HepG2 (cell line): ENCODE measurements around the gene PYGB. TPM values are rescaled to one million over a fixed set of nuclear protein-coding genes. Genes with fewer than 3 reads are reported as not detected.
A peak's percentile ranks its signal among the peaks of the same experiment; 100 is the strongest.

Experiments used
- AKAP8 ChIP-seq: sonication (generic); formaldehyde crosslinking; IDR thresholded peaks from 2 replicates; pipeline ENCODE4 v1.5.1; 2020; ENCODE audit warnings: mild to moderate bottlenecking, missing genetic modification reagents
- ATF5 ChIP-seq: sonication (generic); formaldehyde crosslinking; IDR thresholded peaks from 2 replicates; pipeline ENCODE4 v1.4.0; 2020; ENCODE audit warnings: mild to moderate bottlenecking, low read depth, missing genetic modification reagents
- CBX5 ChIP-seq: sonication (generic); formaldehyde crosslinking; IDR thresholded peaks from 2 replicates; pipeline ENCODE4 v1.4.0; 2020; ENCODE audit warnings: missing genetic modification reagents, borderline replicate concordance
- EHMT2 ChIP-seq: fragments of 200-600 bp; sonication (generic); IDR thresholded peaks from 2 replicates; pipeline ENCODE4 v1.7.0; 2017; ENCODE audit warnings: antibody characterized with exemption, low read depth, low read length, borderline replicate concordance
- EP300 ChIP-seq, 3 experiments: sonication (generic) in 1 of 3; formaldehyde crosslinking in 1 of 3; IDR thresholded peaks; 2 replicates each; pipeline versions ENCODE4 v1.5.1 to v1.6.1; 2011 to 2020; ENCODE audit warnings: low read depth in 2 of 3, low read length in 2 of 3, borderline replicate concordance in 1 of 3, improper control_type of control experiment in 1 of 3, mild to moderate bottlenecking in 1 of 3, missing genetic modification reagents in 1 of 3, moderate library complexity in 1 of 3
- HDAC6 ChIP-seq: fragments of 200-600 bp; sonication (generic); IDR thresholded peaks from 2 replicates; pipeline ENCODE4 v1.7.0; 2017; ENCODE audit warnings: mild to moderate bottlenecking, antibody characterized with exemption, low read length, low read depth
- JUNB ChIP-seq: sonication (generic); formaldehyde crosslinking; IDR thresholded peaks from 2 replicates; pipeline ENCODE4 v1.8.0; 2022; ENCODE audit warnings: missing genetic modification reagents, mild to moderate bottlenecking, borderline replicate concordance
- KLF9 ChIP-seq: IDR thresholded peaks from 2 replicates; pipeline ENCODE4 v1.6.1; 2016; ENCODE audit warnings: low read depth
- MIER3 ChIP-seq: IDR thresholded peaks from 2 replicates; pipeline ENCODE4 v1.6.1; 2016; ENCODE audit warnings: missing compliant biosample characterization, borderline replicate concordance
- PHF21A ChIP-seq: sonication (generic); formaldehyde crosslinking; IDR thresholded peaks from 2 replicates; pipeline ENCODE4 v1.5.0; 2020; ENCODE audit warnings: mild to moderate bottlenecking, missing genetic modification reagents
- POLR2A ChIP-seq, 2 experiments: IDR thresholded peaks; 2 replicates each; pipeline ENCODE4 v1.6.1; 2011; ENCODE audit warnings: low read depth in 2 of 2, low read length in 2 of 2, mild to moderate bottlenecking in 1 of 2, moderate library complexity in 1 of 2; ENCODE audit not compliant: insufficient read depth in 1 of 2
- SP4 ChIP-seq: sonication (generic); formaldehyde crosslinking; IDR thresholded peaks from 2 replicates; pipeline ENCODE4 v1.8.1; 2023; ENCODE audit warnings: mild to moderate bottlenecking, missing genetic modification reagents
- SRF ChIP-seq: IDR thresholded peaks from 2 replicates; pipeline ENCODE4 v1.6.1; 2011; ENCODE audit warnings: mild to moderate bottlenecking, low read depth, low read length, moderate library complexity
- UBTF ChIP-seq: sonication (generic); formaldehyde crosslinking; IDR thresholded peaks from 2 replicates; pipeline ENCODE4 v1.4.0; 2020; ENCODE audit warnings: mild to moderate bottlenecking, missing genetic modification reagents
- XBP1 ChIP-seq: sonication (generic); formaldehyde crosslinking; IDR thresholded peaks from 2 replicates; pipeline ENCODE4 v1.5.0; 2020; ENCODE audit warnings: missing genetic modification reagents
- ZBTB3 ChIP-seq: sonication (generic); formaldehyde crosslinking; IDR thresholded peaks from 2 replicates; pipeline ENCODE4 v1.4.0; 2020; ENCODE audit warnings: low read depth, mild to moderate bottlenecking, moderate library complexity, missing genetic modification reagents, borderline replicate concordance
- ZNF362 ChIP-seq: sonication (generic); formaldehyde crosslinking; IDR thresholded peaks from 2 replicates; pipeline ENCODE4 v1.4.0; 2020; ENCODE audit warnings: missing genetic modification reagents, mild to moderate bottlenecking, borderline replicate concordance
- ZNF558 ChIP-seq: sonication (generic); formaldehyde crosslinking; IDR thresholded peaks from 2 replicates; pipeline ENCODE4 v1.9.0; 2022; ENCODE audit warnings: mild to moderate bottlenecking, missing genetic modification reagents, borderline replicate concordance
- ZNF746 ChIP-seq: sonication (generic); formaldehyde crosslinking; IDR thresholded peaks from 2 replicates; pipeline ENCODE4 v1.8.0; 2022; ENCODE audit warnings: mild to moderate bottlenecking, missing genetic modification reagents
- ZNF768 ChIP-seq: sonication (generic); formaldehyde crosslinking; IDR thresholded peaks from 2 replicates; pipeline ENCODE4 v1.4.0; 2020; ENCODE audit warnings: missing genetic modification reagents
- ZSCAN9 ChIP-seq: IDR thresholded peaks from 2 replicates; pipeline ENCODE4 v1.6.1; 2016; ENCODE audit warnings: borderline replicate concordance
- polyA plus RNA-seq, 8 experiments: library from polyadenylated mRNA; depleted of rRNA in 3 of 8; stranded (reverse) in 7 of 8; unstranded in 1 of 8; fragments of >200 nt; fragmentation: Illumina TruSeq in 4 of 8; extraction: Trizol in 4 of 8; gene quantifications; 2 replicates each; pipeline versions ENCODE4 v1.2.1 to v1.2.3, GENCODE V29; 2011 to 2016; ENCODE audit warnings: low read depth in 4 of 8, missing spikeins in 1 of 8, mixed read lengths in 1 of 8; ENCODE audit not compliant: insufficient read depth in 1 of 8
- total RNA-seq, 5 experiments: library from RNA; depleted of rRNA; stranded (reverse); fragments of >200 nt; fragmentation: Illumina TruSeq; extraction: Trizol; gene quantifications; 2 replicates each; pipeline ENCODE4 v1.2.3, GENCODE V29; 2016; ENCODE audit warnings: low read depth in 1 of 5
- TF ChIP-seq, protein P1 (sequence below): sonication (generic); formaldehyde crosslinking; IDR thresholded peaks from 2 replicates; pipeline ENCODE4 v1.4.0; 2020; ENCODE audit warnings: missing genetic modification reagents

PYGB gene
- total and polyA plus RNA-seq, 2 of the 13 experiments (the other 11 are each of a cell fraction or from before 2014, with no cell fraction given) = 24.2 to 86.3 TPM

DNA sequence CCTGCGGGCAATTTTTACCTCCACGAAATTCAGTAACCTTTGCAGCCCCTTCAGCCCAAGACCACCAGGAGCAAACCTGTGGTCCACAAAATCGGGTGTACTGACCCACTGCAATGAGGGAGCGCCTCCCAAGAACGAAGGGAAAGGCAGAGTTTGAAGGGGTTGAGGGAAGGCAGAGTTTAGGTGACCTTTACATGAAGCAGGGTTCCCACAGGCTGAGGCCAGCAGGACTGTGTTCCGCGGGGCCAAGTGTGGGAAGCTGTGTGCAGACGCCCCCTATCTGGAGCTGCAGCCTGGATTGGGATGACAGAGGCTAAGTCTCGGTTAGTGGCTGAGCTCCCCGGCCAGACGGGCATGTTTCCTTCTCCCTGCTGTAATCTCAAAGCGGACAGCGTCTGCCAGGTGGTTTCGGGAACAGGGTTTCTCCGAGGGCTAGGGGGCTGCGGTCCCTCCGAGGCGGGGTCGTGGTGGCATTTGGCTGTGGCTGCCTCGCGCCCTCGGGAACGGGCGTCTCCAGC is 826 bp upstream of the PYGB start (continued):
- TF ChIP-seq SP4 (CRISPR knock-in tag) (no peak), CBX5 (CRISPR knock-in tag) (0 out of 2 replicates have a peak, but pooled peaks have one; percentile 45), JUNB (CRISPR knock-in tag) (no peak), HDAC6 (no peak), ZBTB3 (CRISPR knock-in tag) (0 out of 2 replicates have a peak, but pooled peaks have one; percentile 23), ZNF746 (CRISPR knock-in tag) (peak; percentile 44; the same call in 1 of the 2 replicates), ZNF768 (CRISPR knock-in tag) (peak; percentile 39; the same call in 1 of the 2 replicates), POLR2A (IDR thresholded peaks at IDR 0.05; ENCODE audit: insufficient read depth in 1 of 2, low read depth in 2 of 2, low read length in 2 of 2) (peak in 1 of 2 experiments; percentile 26; a peak in 1 of 4 replicates), KLF9 (CRISPR knock-in tag) (no peak), XBP1 (CRISPR knock-in tag) (no peak), UBTF (CRISPR knock-in tag) (peak; percentile 97), AKAP8 (CRISPR knock-in tag) (no peak), MIER3 (peak; percentile 60; the same call in 1 of the 2 replicates), PHF21A (peak; percentile 70; the same call in 1 of the 2 replicates), EHMT2 (no peak), ZSCAN9 (CRISPR knock-in tag) (no peak), ZNF362 (CRISPR knock-in tag) (0 out of 2 replicates have a peak, but pooled peaks have one; percentile 31), ATF5 (CRISPR knock-in tag) (no peak; the same call in 1 of the 2 replicates), ZNF558 (no peak), EP300 (IDR thresholded peaks at IDR 0.05; ENCODE audit: low read depth in 2 of 2, low read length in 2 of 2) (0 out of 4 replicates have a peak, but pooled peaks of 1 of the 2 experiments have one; percentile 4), EP300 (CRISPR knock-in tag; IDR thresholded peaks at IDR 0.05; ENCODE audit: borderline replicate concordance) (no peak), SRF (no peak)
- TF ChIP-seq, protein P1, sequence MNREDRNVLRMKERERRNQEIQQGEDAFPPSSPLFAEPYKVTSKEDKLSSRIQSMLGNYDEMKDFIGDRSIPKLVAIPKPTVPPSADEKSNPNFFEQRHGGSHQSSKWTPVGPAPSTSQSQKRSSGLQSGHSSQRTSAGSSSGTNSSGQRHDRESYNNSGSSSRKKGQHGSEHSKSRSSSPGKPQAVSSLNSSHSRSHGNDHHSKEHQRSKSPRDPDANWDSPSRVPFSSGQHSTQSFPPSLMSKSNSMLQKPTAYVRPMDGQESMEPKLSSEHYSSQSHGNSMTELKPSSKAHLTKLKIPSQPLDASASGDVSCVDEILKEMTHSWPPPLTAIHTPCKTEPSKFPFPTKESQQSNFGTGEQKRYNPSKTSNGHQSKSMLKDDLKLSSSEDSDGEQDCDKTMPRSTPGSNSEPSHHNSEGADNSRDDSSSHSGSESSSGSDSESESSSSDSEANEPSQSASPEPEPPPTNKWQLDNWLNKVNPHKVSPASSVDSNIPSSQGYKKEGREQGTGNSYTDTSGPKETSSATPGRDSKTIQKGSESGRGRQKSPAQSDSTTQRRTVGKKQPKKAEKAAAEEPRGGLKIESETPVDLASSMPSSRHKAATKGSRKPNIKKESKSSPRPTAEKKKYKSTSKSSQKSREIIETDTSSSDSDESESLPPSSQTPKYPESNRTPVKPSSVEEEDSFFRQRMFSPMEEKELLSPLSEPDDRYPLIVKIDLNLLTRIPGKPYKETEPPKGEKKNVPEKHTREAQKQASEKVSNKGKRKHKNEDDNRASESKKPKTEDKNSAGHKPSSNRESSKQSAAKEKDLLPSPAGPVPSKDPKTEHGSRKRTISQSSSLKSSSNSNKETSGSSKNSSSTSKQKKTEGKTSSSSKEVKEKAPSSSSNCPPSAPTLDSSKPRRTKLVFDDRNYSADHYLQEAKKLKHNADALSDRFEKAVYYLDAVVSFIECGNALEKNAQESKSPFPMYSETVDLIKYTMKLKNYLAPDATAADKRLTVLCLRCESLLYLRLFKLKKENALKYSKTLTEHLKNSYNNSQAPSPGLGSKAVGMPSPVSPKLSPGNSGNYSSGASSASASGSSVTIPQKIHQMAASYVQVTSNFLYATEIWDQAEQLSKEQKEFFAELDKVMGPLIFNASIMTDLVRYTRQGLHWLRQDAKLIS (CRISPR knock-in tag) = no peak
